DOHH2 (cell line): ENCODE data around the gene LRRFIP2.

ENCODE experiments used
- EZH2phosphoT487 ChIP-seq: fragments of 200-600 bp; sonication (generic); IDR thresholded peaks from 2 replicates; pipeline ENCODE4 v1.6.1; 2017; ENCODE audit warnings: borderline replicate concordance, mild to moderate bottlenecking, antibody characterized with exemption, low read length, moderate library complexity, mixed read lengths
- TF ChIP-seq, protein P1 (sequence below): fragments of 200-600 bp; sonication (generic); IDR thresholded peaks from one replicate; pipeline ENCODE4 v1.5.1; 2014; ENCODE audit warnings: antibody characterized with exemption, mild to moderate bottlenecking, low read depth, low read length; ENCODE audit not compliant: poor library complexity, severe bottlenecking

- TF ChIP-seq, protein P1, sequence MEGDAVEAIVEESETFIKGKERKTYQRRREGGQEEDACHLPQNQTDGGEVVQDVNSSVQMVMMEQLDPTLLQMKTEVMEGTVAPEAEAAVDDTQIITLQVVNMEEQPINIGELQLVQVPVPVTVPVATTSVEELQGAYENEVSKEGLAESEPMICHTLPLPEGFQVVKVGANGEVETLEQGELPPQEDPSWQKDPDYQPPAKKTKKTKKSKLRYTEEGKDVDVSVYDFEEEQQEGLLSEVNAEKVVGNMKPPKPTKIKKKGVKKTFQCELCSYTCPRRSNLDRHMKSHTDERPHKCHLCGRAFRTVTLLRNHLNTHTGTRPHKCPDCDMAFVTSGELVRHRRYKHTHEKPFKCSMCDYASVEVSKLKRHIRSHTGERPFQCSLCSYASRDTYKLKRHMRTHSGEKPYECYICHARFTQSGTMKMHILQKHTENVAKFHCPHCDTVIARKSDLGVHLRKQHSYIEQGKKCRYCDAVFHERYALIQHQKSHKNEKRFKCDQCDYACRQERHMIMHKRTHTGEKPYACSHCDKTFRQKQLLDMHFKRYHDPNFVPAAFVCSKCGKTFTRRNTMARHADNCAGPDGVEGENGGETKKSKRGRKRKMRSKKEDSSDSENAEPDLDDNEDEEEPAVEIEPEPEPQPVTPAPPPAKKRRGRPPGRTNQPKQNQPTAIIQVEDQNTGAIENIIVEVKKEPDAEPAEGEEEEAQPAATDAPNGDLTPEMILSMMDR = no peak
- no peak for TF ChIP-seq EZH2phosphoT487
Measured at GRCh38 chr3:37181756-37182155, 7.4 kb upstream of the LRRFIP2 start.
